ENCODE results near the gene EEF1AKMT1. TPM values are rescaled to one million over a fixed set of nuclear protein-coding genes. Genes with fewer than 3 reads are reported as not detected.

Gene EEF1AKMT1
- total RNA-seq, 4 donors from 2014 or later, result 5.9 to 8.5 (median 8.0) TPM

- Histone ChIP-seq H3K36me3 (no peaks in the 10 kb centered on the region), H3K9me3 (no peaks in the 10 kb centered on the region), H3K4me3 (no peak overlapping the region), H3K27me3 (no peaks in the 10 kb centered on the region), H3K27ac (no peak overlapping the region), H3K4me1 (no peaks in the 10 kb centered on the region)
- TF ChIP-seq CTCF (IDR thresholded peaks at IDR 0.05 in 4 of 5, conservative IDR thresholded peaks at IDR 0.05 in 1 of 5) (no peak), POLR2A (IDR thresholded peaks at IDR 0.05) (no peak)
- DNase-seq (no peak), ATAC-seq (no peak)
- in situ Hi-C loops (cut with MboI; ENCODE audit: low sequenced_read_pairs in 4 of 4), result no loop called here
- intact Hi-C loops (cut with DNase I; ENCODE audit: low total_unique reads), result no loop called here
Measured at GRCh38 chr13:20696073-20696472, 77.7 kb downstream of the EEF1AKMT1 start.

- no peaks in the 10 kb centered on the region for H3K27me3 ChIP-seq
- DNase-seq (no peak), ATAC-seq (no peak)
- H3K9me3 ChIP-seq, result no peaks in the 10 kb centered on the region
- H3K36me3 ChIP-seq, result no peaks in the 10 kb centered on the region
- H3K4me3 ChIP-seq, result no peak overlapping the region
- H3K4me1 ChIP-seq, result no peaks in the 10 kb centered on the region
- intact Hi-C loops (cut with DNase I; ENCODE audit: low total_unique reads) (no loop called here), in situ Hi-C loops (cut with MboI; ENCODE audit: low sequenced_read_pairs in 4 of 4) (no loop called here)
- TF ChIP-seq CTCF (IDR thresholded peaks at IDR 0.05 in 4 of 5, conservative IDR thresholded peaks at IDR 0.05 in 1 of 5), result no peak
- TF ChIP-seq POLR2A (IDR thresholded peaks at IDR 0.05), result no peak
- no peak overlapping the region for H3K27ac ChIP-seq
Measured at GRCh38 chr13:20691616-20692015, 82.1 kb downstream of the EEF1AKMT1 start.

GRCh38 chr13:20689291-20689690 lies 84.5 kb downstream of the EEF1AKMT1 start:
- Histone ChIP-seq H3K27ac (no peak overlapping the region), H3K36me3 (no peaks in the 10 kb centered on the region), H3K27me3 (no peaks in the 10 kb centered on the region), H3K4me3 (no peak overlapping the region), H3K4me1 (no peaks in the 10 kb centered on the region), H3K9me3 (no peaks in the 10 kb centered on the region)
- TF ChIP-seq POLR2A (IDR thresholded peaks at IDR 0.05) (no peak), CTCF (IDR thresholded peaks at IDR 0.05 in 4 of 5, conservative IDR thresholded peaks at IDR 0.05 in 1 of 5) (no peak)
- ATAC-seq (no peak), DNase-seq (no peak)
- in situ Hi-C loops (cut with MboI; ENCODE audit: low sequenced_read_pairs in 4 of 4) (no loop called here), intact Hi-C loops (cut with DNase I; ENCODE audit: low total_unique reads) (no loop called here)

GRCh38 chr13:20686863-20687579 lies 86.7 kb downstream of the EEF1AKMT1 start:
- intact Hi-C loops (cut with DNase I; ENCODE audit: low total_unique reads) (no loop called here), in situ Hi-C loops (cut with MboI; ENCODE audit: low sequenced_read_pairs in 4 of 4) (no loop called here)
- ATAC-seq (no peak), DNase-seq (no peak)
- no peaks in the 10 kb centered on the region for H3K27me3 ChIP-seq
- H3K9me3 ChIP-seq, result no peaks in the 10 kb centered on the region
- no peak overlapping the region for H3K4me3 ChIP-seq
- no peaks in the 10 kb centered on the region for H3K36me3 ChIP-seq
- no peak for TF ChIP-seq CTCF (IDR thresholded peaks at IDR 0.05 in 4 of 5, conservative IDR thresholded peaks at IDR 0.05 in 1 of 5)
- no peak for TF ChIP-seq POLR2A (IDR thresholded peaks at IDR 0.05)
- H3K27ac ChIP-seq, result no peak overlapping the region
- no peaks in the 10 kb centered on the region for H3K4me1 ChIP-seq

GRCh38 chr13:20686167-20686566 lies 87.6 kb downstream of the EEF1AKMT1 start:
- no peak overlapping the region for H3K4me3 ChIP-seq
- H3K4me1 ChIP-seq, result no peaks in the 10 kb centered on the region
- H3K9me3 ChIP-seq, result no peaks in the 10 kb centered on the region
- no peaks in the 10 kb centered on the region for H3K27me3 ChIP-seq
- in situ Hi-C loops (cut with MboI; ENCODE audit: low sequenced_read_pairs in 4 of 4) (no loop called here), intact Hi-C loops (cut with DNase I; ENCODE audit: low total_unique reads) (no loop called here)
- ATAC-seq (no peak), DNase-seq (no peak)
- H3K36me3 ChIP-seq, result no peaks in the 10 kb centered on the region
- no peak for TF ChIP-seq CTCF (IDR thresholded peaks at IDR 0.05 in 4 of 5, conservative IDR thresholded peaks at IDR 0.05 in 1 of 5)
- no peak overlapping the region for H3K27ac ChIP-seq
